CD8-positive, alpha-beta memory T cell (primary cell): ENCODE results near the gene SMCO2. TPM values are rescaled to one million over a fixed set of nuclear protein-coding genes. Genes with fewer than 3 reads are reported as not detected.

Experiments
- CTCF ChIA-PET: fragments of 350-600 bp; sonication (Branson Sonifier 250); formaldehyde crosslinking; loops from one replicate; lab custom pipeline; 2021; ENCODE audit warnings: antibody characterized with exemption; lab: Charles Lee
- POLR2A ChIA-PET: fragments of 350-600 bp; sonication (Branson Sonifier 250); formaldehyde crosslinking; loops from one replicate; lab custom pipeline; 2021; ENCODE audit warnings: antibody characterized with exemption; lab: Charles Lee
- DNase-seq, 5 donors: peaks; one replicate each; pipeline versions ENCODE4 v3.0.0 to v3.0.0-alpha.2; 2020 to 2022; ENCODE audit warnings: mixed read lengths in 1 of 5
- H3K27ac ChIP-seq: one replicate; pipeline ENCODE4 v1.7.0; 2013; ENCODE audit warnings: low read depth, mild to moderate bottlenecking, low read length, moderate library complexity
- H3K27me3 ChIP-seq: 2 replicates; pipeline ENCODE4 v1.7.0; 2013; ENCODE audit warnings: low read length, mild to moderate bottlenecking; ENCODE audit not compliant: insufficient read depth, poor library complexity, severe bottlenecking
- H3K36me3 ChIP-seq: 2 replicates; pipeline ENCODE4 v1.7.0; 2013; ENCODE audit warnings: mild to moderate bottlenecking, low read length, moderate library complexity; ENCODE audit not compliant: insufficient read depth
- H3K4me1 ChIP-seq: 2 replicates; pipeline ENCODE4 v1.7.0; 2013; ENCODE audit warnings: mild to moderate bottlenecking, low read length, moderate library complexity; ENCODE audit not compliant: insufficient read depth
- H3K4me3 ChIP-seq: 2 replicates; pipeline ENCODE4 v1.7.0; 2013; ENCODE audit warnings: mild to moderate bottlenecking, low read length
- H3K9me3 ChIP-seq: 2 replicates; pipeline ENCODE4 v1.7.0; 2013; ENCODE audit warnings: mild to moderate bottlenecking, low read length
- H3K27ac Mint-ChIP-seq, 8 donors: one replicate each; pipeline ENCODE4 v1.8.0; 2020 to 2021; ENCODE audit warnings: mixed read lengths in 8 of 8, mild to moderate bottlenecking in 6 of 8, inconsistent platforms in 3 of 8, moderate library complexity in 3 of 8
- H3K27me3 Mint-ChIP-seq, 2 donors: one replicate each; pipeline ENCODE4 v1.8.0; 2020 to 2021; ENCODE audit warnings: mixed read lengths in 2 of 2, mild to moderate bottlenecking in 1 of 2, moderate library complexity in 1 of 2
- H3K36me3 Mint-ChIP-seq, 3 donors: one replicate each; pipeline ENCODE4 v1.8.0; 2020 to 2021; ENCODE audit warnings: mixed read lengths in 3 of 3, inconsistent platforms in 1 of 3, mild to moderate bottlenecking in 1 of 3
- H3K4me1 Mint-ChIP-seq, 3 donors: one replicate each; pipeline ENCODE4 v1.8.0; 2020 to 2021; ENCODE audit warnings: mixed read lengths in 3 of 3, inconsistent platforms in 1 of 3, mild to moderate bottlenecking in 1 of 3
- H3K4me3 Mint-ChIP-seq, 7 donors: one replicate each; pipeline ENCODE4 v1.8.0; 2020 to 2021; ENCODE audit warnings: mixed read lengths in 7 of 7, mild to moderate bottlenecking in 6 of 7, moderate library complexity in 4 of 7, inconsistent platforms in 2 of 7
- H3K9me3 Mint-ChIP-seq, 5 donors: one replicate each; pipeline ENCODE4 v1.8.0; 2020 to 2022; ENCODE audit warnings: mixed read lengths in 5 of 5, mild to moderate bottlenecking in 3 of 5, moderate library complexity in 2 of 5, inconsistent platforms in 1 of 5
- polyA plus RNA-seq: library from polyadenylated mRNA; unstranded; fragments of 300-500 nt; fragmentation: Illumina TruSeq; gene quantifications from one replicate; pipeline ENCODE4 v1.2.3, GENCODE V29; 2021
- total RNA-seq, 2 experiments: library from RNA; stranded (reverse); gene quantifications; one replicate each; pipeline ENCODE4 v1.2.3, GENCODE V29; 2021

Gene SMCO2
- total and polyA plus RNA-seq, 3 experiments from 2014 or later: not detected

- H3K27ac ChIP-seq: no peak overlapping the region
- H3K4me3 Mint-ChIP-seq: no peak overlapping the region
- CTCF ChIA-PET: no interaction called here
Observed at GRCh38 chr12:27504507-27504906, 58.0 kb downstream of the SMCO2 start.

GRCh38 chr12:27505109-27505508 is 58.6 kb downstream of the SMCO2 start:
- no peaks in the 10 kb centered on the region for H3K9me3 ChIP-seq
- peaks cover 0 to 11% (median 0%) of the 10 kb centered on the region in 3 donors for H3K4me1 Mint-ChIP-seq
- POLR2A ChIA-PET: no interaction called here
- no peak for DNase-seq
- no peaks in the 10 kb centered on the region for H3K27me3 ChIP-seq
- no peaks in the 10 kb centered on the region for H3K36me3 Mint-ChIP-seq
- CTCF ChIA-PET: no interaction called here
- no peak overlapping the region for H3K27ac ChIP-seq
- no peaks in the 10 kb centered on the region for H3K4me1 ChIP-seq
- no peak overlapping the region for H3K4me3 ChIP-seq
- H3K36me3 ChIP-seq: no peaks in the 10 kb centered on the region
- peaks cover 12 to 25% of the 10 kb centered on the region in 2 donors for H3K27me3 Mint-ChIP-seq
- H3K4me3 Mint-ChIP-seq: no peak overlapping the region
- H3K27ac Mint-ChIP-seq: no peak overlapping the region
- peaks cover 0 to 5% (median 0%) of the 10 kb centered on the region in 5 donors for H3K9me3 Mint-ChIP-seq

More at GRCh38 chr12:27504507-27504906, 58.0 kb downstream of the SMCO2 start:
- no peaks in the 10 kb centered on the region for H3K36me3 ChIP-seq
- no peak overlapping the region for H3K27ac Mint-ChIP-seq
- POLR2A ChIA-PET: no interaction called here
- no peak for DNase-seq
- H3K4me3 ChIP-seq: no peak overlapping the region
- peaks cover 0 to 11% (median 0%) of the 10 kb centered on the region in 3 donors for H3K4me1 Mint-ChIP-seq
- no peaks in the 10 kb centered on the region for H3K27me3 ChIP-seq
- no peaks in the 10 kb centered on the region for H3K9me3 ChIP-seq
- H3K36me3 Mint-ChIP-seq: no peaks in the 10 kb centered on the region
- no peaks in the 10 kb centered on the region for H3K4me1 ChIP-seq
- peaks cover 0 to 5% (median 0%) of the 10 kb centered on the region in 5 donors for H3K9me3 Mint-ChIP-seq
- H3K27me3 Mint-ChIP-seq: peaks cover 10 to 28% of the 10 kb centered on the region in 2 donors

- no peak for DNase-seq
- no peaks in the 10 kb centered on the region for H3K27me3 ChIP-seq
- no peak overlapping the region for H3K27ac ChIP-seq
- H3K9me3 ChIP-seq: no peaks in the 10 kb centered on the region
- no peaks in the 10 kb centered on the region for H3K36me3 Mint-ChIP-seq
- no peaks in the 10 kb centered on the region for H3K36me3 ChIP-seq
- ChIA-PET CTCF (no interaction called here), POLR2A (no interaction called here)
- H3K4me3 ChIP-seq: no peak overlapping the region
- H3K4me1 Mint-ChIP-seq: peaks cover 0 to 11% (median 0%) of the 10 kb centered on the region in 3 donors
- H3K4me3 Mint-ChIP-seq: no peak overlapping the region
- no peak overlapping the region for H3K27ac Mint-ChIP-seq
- no peaks in the 10 kb centered on the region for H3K4me1 ChIP-seq
- H3K27me3 Mint-ChIP-seq: peaks cover 12 to 25% of the 10 kb centered on the region in 2 donors
- H3K9me3 Mint-ChIP-seq: peaks cover 0 to 5% (median 0%) of the 10 kb centered on the region in 5 donors
Observed at GRCh38 chr12:27505761-27506160, 59.2 kb downstream of the SMCO2 start.

- ChIA-PET CTCF (no interaction called here), POLR2A (no interaction called here)
- Histone ChIP-seq H3K36me3 (no peaks in the 10 kb centered on the region), H3K9me3 (no peaks in the 10 kb centered on the region), H3K4me1 (no peaks in the 10 kb centered on the region), H3K27me3 (no peaks in the 10 kb centered on the region), H3K4me3 (no peak overlapping the region), H3K27ac (no peak overlapping the region)
- no peak overlapping the region for H3K4me3 Mint-ChIP-seq
- H3K27me3 Mint-ChIP-seq: peaks cover 12 to 21% of the 10 kb centered on the region in 2 donors
- peaks cover 0 to 5% (median 0%) of the 10 kb centered on the region in 5 donors for H3K9me3 Mint-ChIP-seq
- no peaks in the 10 kb centered on the region for H3K36me3 Mint-ChIP-seq
- no peak for DNase-seq
- peaks cover 0 to 8% (median 0%) of the 10 kb centered on the region in 3 donors for H3K4me1 Mint-ChIP-seq
- no peak overlapping the region for H3K27ac Mint-ChIP-seq
Observed at GRCh38 chr12:27506645-27507189, 60.2 kb downstream of the SMCO2 start.

GRCh38 chr12:27508736-27509431 is 62.3 kb downstream of the SMCO2 start:
- POLR2A ChIA-PET: no interaction called here
- Histone ChIP-seq H3K36me3 (no peaks in the 10 kb centered on the region), H3K27me3 (no peaks in the 10 kb centered on the region), H3K4me1 (no peaks in the 10 kb centered on the region), H3K27ac (no peak overlapping the region), H3K9me3 (no peaks in the 10 kb centered on the region), H3K4me3 (no peak overlapping the region)
- H3K27ac Mint-ChIP-seq: no peak overlapping the region
- CTCF ChIA-PET: no interaction called here
- H3K4me1 Mint-ChIP-seq: no peaks in the 10 kb centered on the region
- peaks cover 0 to 5% (median 0%) of the 10 kb centered on the region in 5 donors for H3K9me3 Mint-ChIP-seq
- peaks cover 12 to 15% of the 10 kb centered on the region in 2 donors for H3K27me3 Mint-ChIP-seq
- no peak for DNase-seq
- no peaks in the 10 kb centered on the region for H3K36me3 Mint-ChIP-seq
- no peak overlapping the region for H3K4me3 Mint-ChIP-seq

- no peaks in the 10 kb centered on the region for H3K36me3 ChIP-seq
- Mint-ChIP-seq H3K36me3 (no peaks in the 10 kb centered on the region), H3K4me1 (no peaks in the 10 kb centered on the region), H3K4me3 (no peak overlapping the region), H3K27ac (no peak overlapping the region), H3K27me3 (peaks cover 8 to 28% of the 10 kb centered on the region in 2 donors), H3K9me3 (peaks cover 0 to 5% (median 0%) of the 10 kb centered on the region in 5 donors)
- H3K9me3 ChIP-seq: no peaks in the 10 kb centered on the region
- H3K27ac ChIP-seq: no peak overlapping the region
- no peak overlapping the region for H3K4me3 ChIP-seq
- no peak for DNase-seq
- no peaks in the 10 kb centered on the region for H3K4me1 ChIP-seq
- H3K27me3 ChIP-seq: no peaks in the 10 kb centered on the region
- ChIA-PET POLR2A (no interaction called here), CTCF (no interaction called here)
Observed at GRCh38 chr12:27511031-27511722, 64.6 kb downstream of the SMCO2 start.

- Mint-ChIP-seq H3K9me3 (peaks cover 0 to 4% (median 0%) of the 10 kb centered on the region in 5 donors), H3K36me3 (no peaks in the 10 kb centered on the region), H3K4me3 (no peak overlapping the region), H3K4me1 (no peaks in the 10 kb centered on the region), H3K27me3 (peaks cover 8 to 28% of the 10 kb centered on the region in 2 donors), H3K27ac (no peak overlapping the region)
- H3K36me3 ChIP-seq: no peaks in the 10 kb centered on the region
- DNase-seq: no peak
- POLR2A ChIA-PET: no interaction called here
- H3K4me3 ChIP-seq: no peak overlapping the region
- H3K27me3 ChIP-seq: no peaks in the 10 kb centered on the region
- CTCF ChIA-PET: no interaction called here
- H3K27ac ChIP-seq: no peak overlapping the region
- no peaks in the 10 kb centered on the region for H3K4me1 ChIP-seq
- no peaks in the 10 kb centered on the region for H3K9me3 ChIP-seq
Observed at GRCh38 chr12:27511723-27512045, 65.1 kb downstream of the SMCO2 start.

- no peaks in the 10 kb centered on the region for H3K9me3 Mint-ChIP-seq
- Histone ChIP-seq H3K4me1 (no peaks in the 10 kb centered on the region), H3K27me3 (no peaks in the 10 kb centered on the region), H3K36me3 (no peaks in the 10 kb centered on the region), H3K9me3 (no peaks in the 10 kb centered on the region), H3K4me3 (no peak overlapping the region), H3K27ac (no peak overlapping the region)
- no peak for DNase-seq
- ChIA-PET POLR2A (no interaction called here), CTCF (interaction anchor here (1.0 kb wide), 1 partner anchor 11 kb away, joined by 3 read pairs; no protein-coding TSS in a partner anchor)
- no peak overlapping the region for H3K4me3 Mint-ChIP-seq
- no peak overlapping the region for H3K27ac Mint-ChIP-seq
- H3K27me3 Mint-ChIP-seq: peaks cover 11 to 33% of the 10 kb centered on the region in 2 donors
- no peaks in the 10 kb centered on the region for H3K4me1 Mint-ChIP-seq
- no peaks in the 10 kb centered on the region for H3K36me3 Mint-ChIP-seq
Observed at GRCh38 chr12:27513155-27513824, 66.8 kb downstream of the SMCO2 start.
